ENCODE data around the gene LGR6. TPM values are rescaled to one million over a fixed set of nuclear protein-coding genes. Genes with fewer than 3 reads are reported as not detected.

The LGR6 gene
- total and polyA plus RNA-seq, 8 donors, result 0.15 to 3.5 (median 0.58) TPM; not detected in 4

- H3K36me3 ChIP-seq, result no peaks in the 10 kb centered on the region
- intact Hi-C loops (cut with DNase I; ENCODE audit: low total_unique reads), result loop anchor here (5.0 to 10.0 kb wide), 2 partner anchors 62 to 109 kb away; no protein-coding TSS in a partner anchor
- 80 to 85% (median 84%) methylated on average over 8 to 9 of the region's 9 CpGs for WGBS, 5 donors
- no peaks in the 10 kb centered on the region for H3K9me3 ChIP-seq
- H3K4me3 ChIP-seq, result no peak overlapping the region
- DNase-seq, result no peak
- no peak overlapping the region for H3K27ac ChIP-seq
- H3K4me1 ChIP-seq, result no peaks in the 10 kb centered on the region
- H3K27me3 ChIP-seq, result peaks cover 0 to 3% (median 0%) of the 10 kb centered on the region in 3 donors
- TF ChIP-seq POLR2AphosphoS5 (IDR thresholded peaks at IDR 0.05), result no peak
- TF ChIP-seq POLR2A (IDR thresholded peaks at IDR 0.05), result no peak
- TF ChIP-seq CTCF (IDR thresholded peaks at IDR 0.05), result no peak
- no peak for TF ChIP-seq EP300 (IDR thresholded peaks at IDR 0.05)
These were observed 113.1 kb downstream of the LGR6 start for GRCh38 chr1:202306535-202307345.

DNA sequence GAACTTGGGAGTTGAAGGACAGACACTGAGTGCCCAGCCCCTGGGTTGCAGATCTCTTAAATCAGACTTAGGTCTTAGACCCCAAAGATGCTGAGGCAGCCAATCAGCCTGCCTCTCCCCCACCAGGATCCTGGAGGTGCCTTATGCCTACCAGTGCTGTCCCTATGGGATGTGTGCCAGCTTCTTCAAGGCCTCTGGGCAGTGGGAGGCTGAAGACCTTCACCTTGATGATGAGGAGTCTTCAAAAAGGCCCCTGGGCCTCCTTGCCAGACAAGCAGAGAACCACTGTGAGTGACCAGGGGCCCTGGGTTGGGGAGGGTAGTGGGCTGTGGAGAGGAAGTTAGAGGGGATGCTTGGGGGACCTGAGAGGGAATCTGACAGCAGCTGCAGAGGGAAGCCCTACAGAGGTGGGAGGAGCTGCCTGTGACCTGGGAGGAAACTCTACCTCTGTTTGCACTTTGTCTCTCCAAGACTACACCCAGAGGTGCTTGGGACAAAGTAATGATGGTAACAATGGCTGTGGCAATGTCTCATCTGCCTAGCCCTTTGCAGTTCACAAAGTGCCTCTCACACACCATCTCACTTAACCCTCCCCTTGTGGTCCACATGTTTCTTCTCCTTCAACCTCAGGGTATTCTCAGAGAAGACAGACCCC lies 116.6 kb downstream of the LGR6 start:
- DNase-seq, result no peak
- Histone ChIP-seq H3K27me3 (peaks cover 0 to 10% (median 0%) of the 10 kb centered on the region in 3 donors), H3K36me3 (no peaks in the 10 kb centered on the region), H3K4me1 (no peaks in the 10 kb centered on the region), H3K27ac (no peak overlapping the region), H3K4me3 (no peak overlapping the region), H3K9me3 (no peaks in the 10 kb centered on the region)
- intact Hi-C loops (cut with DNase I; ENCODE audit: low total_unique reads), result no loop called here
- no peak for TF ChIP-seq POLR2AphosphoS5 (IDR thresholded peaks at IDR 0.05)
- no peak for TF ChIP-seq POLR2A (IDR thresholded peaks at IDR 0.05)
- TF ChIP-seq CTCF (IDR thresholded peaks at IDR 0.05), result no peak
- no peak for TF ChIP-seq EP300 (IDR thresholded peaks at IDR 0.05)

GRCh38 chr1:202310746-202311145 lies 117.1 kb downstream of the LGR6 start:
- 80 to 87% (median 82%) methylated on average over 3 of the region's 3 CpGs for WGBS, 5 donors
- Histone ChIP-seq H3K27ac (no peak overlapping the region), H3K27me3 (peaks cover 0 to 10% (median 0%) of the 10 kb centered on the region in 3 donors), H3K9me3 (no peaks in the 10 kb centered on the region), H3K4me1 (no peaks in the 10 kb centered on the region), H3K4me3 (no peak overlapping the region), H3K36me3 (no peaks in the 10 kb centered on the region)
- TF ChIP-seq CTCF (IDR thresholded peaks at IDR 0.05) (no peak), POLR2A (IDR thresholded peaks at IDR 0.05) (no peak), POLR2AphosphoS5 (IDR thresholded peaks at IDR 0.05) (no peak), EP300 (IDR thresholded peaks at IDR 0.05) (no peak)
- intact Hi-C loops (cut with DNase I; ENCODE audit: low total_unique reads), result no loop called here
- DNase-seq, result no peak

DNA sequence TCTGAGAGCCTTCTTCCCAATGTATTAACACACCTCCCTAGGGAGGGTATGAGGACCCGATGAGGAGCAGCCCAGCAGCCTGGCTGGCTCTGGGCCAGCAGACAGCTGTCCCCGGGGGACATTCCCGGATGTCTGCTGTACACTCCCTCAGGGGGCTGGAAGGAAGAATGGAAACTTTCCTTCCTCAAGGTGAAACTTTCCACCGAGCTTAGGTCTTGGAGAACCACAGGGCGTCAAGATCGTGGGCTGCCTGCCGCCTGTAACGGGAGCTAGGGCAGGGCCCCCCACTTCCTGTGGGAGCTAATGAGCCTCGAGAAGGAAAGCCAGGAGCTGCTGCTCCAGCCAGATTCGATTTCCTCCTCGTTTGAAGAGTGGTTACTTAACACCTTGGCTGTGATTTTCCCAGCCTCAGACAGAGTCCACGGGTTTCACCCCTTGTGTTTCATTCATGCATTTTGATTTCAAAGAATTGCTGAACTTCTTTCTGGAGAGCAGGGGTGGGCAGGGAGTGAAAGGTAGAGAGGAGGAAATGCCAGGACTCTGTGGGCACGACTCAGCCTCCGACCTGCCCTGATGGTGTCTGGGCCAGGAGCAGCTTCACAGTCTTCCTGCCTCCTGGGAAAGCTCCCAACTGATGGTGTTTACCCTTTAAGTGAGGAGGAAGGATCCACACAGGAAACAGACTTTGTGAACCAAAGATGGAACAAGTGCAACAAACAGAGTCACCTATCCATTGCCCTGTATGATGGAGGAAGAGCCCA lies 118.5 kb downstream of the LGR6 start:
- no peaks in the 10 kb centered on the region for H3K4me1 ChIP-seq
- no peak overlapping the region for H3K27ac ChIP-seq
- H3K9me3 ChIP-seq, result no peaks in the 10 kb centered on the region
- intact Hi-C loops (cut with DNase I; ENCODE audit: low total_unique reads), result no loop called here
- H3K4me3 ChIP-seq, result no peak overlapping the region
- peaks cover 0 to 13% (median 0%) of the 10 kb centered on the region in 3 donors for H3K27me3 ChIP-seq
- TF ChIP-seq CTCF (IDR thresholded peaks at IDR 0.05) (no peak), POLR2A (IDR thresholded peaks at IDR 0.05) (no peak), EP300 (IDR thresholded peaks at IDR 0.05) (no peak), POLR2AphosphoS5 (IDR thresholded peaks at IDR 0.05) (no peak)
- H3K36me3 ChIP-seq, result no peaks in the 10 kb centered on the region
- WGBS, 5 donors, result 27 to 33% (median 28%) methylated on average over 14 of the region's 14 CpGs
- no peak for DNase-seq
